HG03108 (cell line): ENCODE results near the gene CDK11A.
"Not testable (repeated sequence)": the region's sequence is repeated elsewhere in the genome, so short reads cannot be mapped to it uniquely, and the experiment has no call there.

Experiments used
- ATAC-seq: cut with Tn5 transposase; IDR thresholded peaks from one replicate; pipeline ENCODE4 v1.9.1; 2021; ENCODE audit warnings: moderate library complexity; ENCODE audit not compliant: unreplicated experiment

Gene CDK11A

DNA sequence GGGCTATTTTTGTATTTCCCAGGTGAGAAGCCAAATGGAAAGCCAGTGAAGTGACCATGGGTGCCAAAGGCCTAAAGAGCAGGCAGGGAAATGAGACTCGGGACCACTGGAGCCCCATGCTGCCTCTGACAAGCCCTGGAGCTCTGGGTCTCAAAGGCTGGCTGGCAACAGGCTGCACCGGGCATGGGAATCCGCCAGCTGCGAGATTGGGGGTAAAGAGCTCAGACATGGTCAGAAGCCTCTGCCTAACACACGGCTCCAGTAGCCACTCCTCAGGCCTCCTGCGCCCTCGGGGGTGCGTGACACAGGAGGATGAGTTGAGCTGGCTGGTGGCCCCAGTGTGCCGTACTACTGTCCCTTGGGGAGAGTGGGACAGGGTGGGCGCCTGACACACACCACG lies 59.8 kb downstream of the CDK11A start:
- not testable (repeated sequence) for ATAC-seq

- not testable (repeated sequence) for ATAC-seq
These were observed 61.2 kb downstream of the CDK11A start for GRCh38 chr1:1662830-1663560.

DNA sequence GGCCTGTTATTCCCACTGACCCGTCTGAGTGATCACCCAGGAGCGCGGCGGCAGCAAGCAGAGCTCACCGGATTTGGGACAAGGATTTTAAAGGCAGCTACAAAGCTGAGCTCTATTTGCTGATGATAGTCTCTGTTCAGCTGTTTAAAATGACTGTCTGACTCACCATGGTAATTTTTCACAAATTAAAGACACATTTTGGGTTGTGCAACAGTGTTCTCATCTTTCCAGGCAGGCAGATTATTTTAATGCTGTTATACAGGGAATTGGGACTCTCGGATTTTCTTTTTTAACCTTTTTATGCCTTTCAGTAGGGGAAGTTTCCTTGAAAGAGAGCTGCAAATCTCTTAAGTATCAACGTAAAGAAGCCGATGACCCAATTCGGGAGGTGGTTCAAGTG lies 61.8 kb downstream of the CDK11A start:
- ATAC-seq = not testable (repeated sequence)

GRCh38 chr1:1658583-1659549 lies 65.3 kb downstream of the CDK11A start, which contains the start of gene CDK11B:
TSS of gene CDK11B (minus strand) at chr1:1659004. CDS start at chr1:1657485, 1,519 bp downstream.
- peak; percentile 87 for ATAC-seq
